ENCODE results near the gene BICDL2. TPM values are rescaled to one million over a fixed set of nuclear protein-coding genes. Genes with fewer than 3 reads are reported as not detected.

BICDL2 gene
- total and polyA plus RNA-seq, 9 of the 15 experiments (the other 6 are each of a cell fraction or from before 2014, with no cell fraction given): 0.09 to 0.28 (median 0.09) TPM; not detected in 6

- no peak for TF ChIP-seq FOXJ3 (CRISPR knock-in tag; IDR thresholded peaks at IDR 0.05)
- TF ChIP-seq ZNF239 (CRISPR knock-in tag; IDR thresholded peaks at IDR 0.05): no peak
- no peak for TF ChIP-seq HSF4 (CRISPR knock-in tag; IDR thresholded peaks at IDR 0.05; ENCODE audit: borderline replicate concordance)
- no peak for TF ChIP-seq ZNF695 (CRISPR knock-in tag; IDR thresholded peaks at IDR 0.05)
- no peak; the same call in 1 of the 2 replicates for TF ChIP-seq ILF3 (IDR thresholded peaks at IDR 0.05; ENCODE audit: borderline replicate concordance)
- no peak for TF ChIP-seq DIDO1 (tag; IDR thresholded peaks at IDR 0.05; ENCODE audit: low read depth)
- TF ChIP-seq ZNF146 (CRISPR knock-in tag; IDR thresholded peaks at IDR 0.05; ENCODE audit: unreplicated experiment): no peak
- no peak for TF ChIP-seq CHD4 (IDR thresholded peaks at IDR 0.05; ENCODE audit: insufficient read depth, insufficient replicate concordance, low read depth, low read length, poor library complexity, severe bottlenecking)
- no peak for TF ChIP-seq BRF1 (IDR thresholded peaks at IDR 0.05; ENCODE audit: borderline replicate concordance, extremely low read depth, insufficient read length)
- no peak for TF ChIP-seq PYGO2 (tag; IDR thresholded peaks at IDR 0.05)
- TF ChIP-seq ASH1L (IDR thresholded peaks at IDR 0.05; ENCODE audit: borderline replicate concordance, low read depth, partially characterized antibody): no peak
- no peak for TF ChIP-seq ARNT (IDR thresholded peaks at IDR 0.05)
- TF ChIP-seq MEIS2 (IDR thresholded peaks at IDR 0.05; ENCODE audit: partially characterized antibody): no peak
- no peak for TF ChIP-seq MTF1 (CRISPR knock-in tag; IDR thresholded peaks at IDR 0.05; ENCODE audit: borderline replicate concordance)
- no peak for TF ChIP-seq GATAD2A (IDR thresholded peaks at IDR 0.05)
- TF ChIP-seq, protein P1, sequence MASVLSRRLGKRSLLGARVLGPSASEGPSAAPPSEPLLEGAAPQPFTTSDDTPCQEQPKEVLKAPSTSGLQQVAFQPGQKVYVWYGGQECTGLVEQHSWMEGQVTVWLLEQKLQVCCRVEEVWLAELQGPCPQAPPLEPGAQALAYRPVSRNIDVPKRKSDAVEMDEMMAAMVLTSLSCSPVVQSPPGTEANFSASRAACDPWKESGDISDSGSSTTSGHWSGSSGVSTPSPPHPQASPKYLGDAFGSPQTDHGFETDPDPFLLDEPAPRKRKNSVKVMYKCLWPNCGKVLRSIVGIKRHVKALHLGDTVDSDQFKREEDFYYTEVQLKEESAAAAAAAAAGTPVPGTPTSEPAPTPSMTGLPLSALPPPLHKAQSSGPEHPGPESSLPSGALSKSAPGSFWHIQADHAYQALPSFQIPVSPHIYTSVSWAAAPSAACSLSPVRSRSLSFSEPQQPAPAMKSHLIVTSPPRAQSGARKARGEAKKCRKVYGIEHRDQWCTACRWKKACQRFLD (CRISPR knock-in tag; IDR thresholded peaks at IDR 0.05): peak; percentile 82; the same call in 1 of the 2 replicates
- no peak; the same call in 1 of the 2 replicates for TF ChIP-seq HDAC2 (IDR thresholded peaks at IDR 0.05)
- no peak for TF ChIP-seq ZNF140 (CRISPR knock-in tag; IDR thresholded peaks at IDR 0.05)
- TF ChIP-seq PCBP1 (IDR thresholded peaks at IDR 0.05; ENCODE audit: low read depth, low read length, poor library complexity, severe bottlenecking): peak; percentile 47
- no peak for TF ChIP-seq ZC3H4 (CRISPR knock-in tag; IDR thresholded peaks at IDR 0.05; ENCODE audit: borderline replicate concordance)
- TF ChIP-seq TBL1XR1 (IDR thresholded peaks at IDR 0.05; ENCODE audit: low read length in 2 of 2): peak; percentile 8 to 81; a peak in 2 of 4 replicates
- TF ChIP-seq, protein P2, sequence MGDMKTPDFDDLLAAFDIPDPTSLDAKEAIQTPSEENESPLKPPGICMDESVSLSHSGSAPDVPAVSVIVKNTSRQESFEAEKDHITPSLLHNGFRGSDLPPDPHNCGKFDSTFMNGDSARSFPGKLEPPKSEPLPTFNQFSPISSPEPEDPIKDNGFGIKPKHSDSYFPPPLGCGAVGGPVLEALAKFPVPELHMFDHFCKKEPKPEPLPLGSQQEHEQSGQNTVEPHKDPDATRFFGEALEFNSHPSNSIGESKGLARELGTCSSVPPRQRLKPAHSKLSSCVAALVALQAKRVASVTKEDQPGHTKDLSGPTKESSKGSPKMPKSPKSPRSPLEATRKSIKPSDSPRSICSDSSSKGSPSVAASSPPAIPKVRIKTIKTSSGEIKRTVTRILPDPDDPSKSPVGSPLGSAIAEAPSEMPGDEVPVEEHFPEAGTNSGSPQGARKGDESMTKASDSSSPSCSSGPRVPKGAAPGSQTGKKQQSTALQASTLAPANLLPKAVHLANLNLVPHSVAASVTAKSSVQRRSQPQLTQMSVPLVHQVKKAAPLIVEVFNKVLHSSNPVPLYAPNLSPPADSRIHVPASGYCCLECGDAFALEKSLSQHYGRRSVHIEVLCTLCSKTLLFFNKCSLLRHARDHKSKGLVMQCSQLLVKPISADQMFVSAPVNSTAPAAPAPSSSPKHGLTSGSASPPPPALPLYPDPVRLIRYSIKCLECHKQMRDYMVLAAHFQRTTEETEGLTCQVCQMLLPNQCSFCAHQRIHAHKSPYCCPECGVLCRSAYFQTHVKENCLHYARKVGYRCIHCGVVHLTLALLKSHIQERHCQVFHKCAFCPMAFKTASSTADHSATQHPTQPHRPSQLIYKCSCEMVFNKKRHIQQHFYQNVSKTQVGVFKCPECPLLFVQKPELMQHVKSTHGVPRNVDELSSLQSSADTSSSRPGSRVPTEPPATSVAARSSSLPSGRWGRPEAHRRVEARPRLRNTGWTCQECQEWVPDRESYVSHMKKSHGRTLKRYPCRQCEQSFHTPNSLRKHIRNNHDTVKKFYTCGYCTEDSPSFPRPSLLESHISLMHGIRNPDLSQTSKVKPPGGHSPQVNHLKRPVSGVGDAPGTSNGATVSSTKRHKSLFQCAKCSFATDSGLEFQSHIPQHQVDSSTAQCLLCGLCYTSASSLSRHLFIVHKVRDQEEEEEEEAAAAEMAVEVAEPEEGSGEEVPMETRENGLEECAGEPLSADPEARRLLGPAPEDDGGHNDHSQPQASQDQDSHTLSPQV (IDR thresholded peaks at IDR 0.05): peak; percentile 47; the same call in 1 of the 2 replicates
Measured at GRCh38 chr16:3023669-3024478, 12.9 kb downstream of the BICDL2 start, which contains the start of the genes HCFC1R1 and THOC6 (continued).

Data from K562 (cell line).